HK-2 (cell line): ENCODE measurements around the gene LEMD3.

ENCODE experiments used
- DNase-seq: peaks from one replicate; pipeline ENCODE4 v3.0.0-alpha.2; 2018; ENCODE audit not compliant: unreplicated experiment

Gene LEMD3

DNA sequence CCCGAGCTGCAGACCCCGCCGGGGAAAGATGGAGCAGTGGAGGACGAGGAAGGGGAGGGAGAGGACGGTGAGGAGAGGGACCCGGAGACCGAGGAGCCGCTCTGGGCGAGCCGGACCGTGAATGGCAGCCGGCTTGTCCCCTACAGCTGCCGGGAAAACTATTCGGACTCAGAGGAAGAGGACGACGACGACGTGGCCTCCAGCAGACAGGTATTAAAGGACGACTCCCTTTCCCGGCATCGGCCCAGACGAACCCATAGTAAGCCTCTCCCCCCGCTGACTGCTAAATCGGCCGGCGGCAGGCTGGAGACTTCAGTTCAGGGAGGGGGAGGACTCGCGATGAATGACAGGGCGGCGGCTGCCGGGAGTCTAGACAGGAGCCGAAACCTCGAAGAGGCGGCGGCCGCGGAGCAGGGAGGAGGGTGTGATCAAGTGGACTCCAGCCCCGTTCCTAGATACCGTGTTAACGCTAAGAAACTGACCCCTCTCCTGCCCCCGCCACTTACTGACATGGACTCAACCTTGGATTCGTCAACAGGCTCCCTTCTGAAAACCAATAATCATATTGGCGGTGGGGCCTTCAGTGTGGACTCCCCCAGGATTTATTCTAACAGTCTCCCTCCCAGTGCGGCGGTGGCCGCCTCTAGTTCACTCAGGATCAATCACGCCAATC, 962 bp downstream of the LEMD3 start:
- peak; percentile 68 for DNase-seq

DNA sequence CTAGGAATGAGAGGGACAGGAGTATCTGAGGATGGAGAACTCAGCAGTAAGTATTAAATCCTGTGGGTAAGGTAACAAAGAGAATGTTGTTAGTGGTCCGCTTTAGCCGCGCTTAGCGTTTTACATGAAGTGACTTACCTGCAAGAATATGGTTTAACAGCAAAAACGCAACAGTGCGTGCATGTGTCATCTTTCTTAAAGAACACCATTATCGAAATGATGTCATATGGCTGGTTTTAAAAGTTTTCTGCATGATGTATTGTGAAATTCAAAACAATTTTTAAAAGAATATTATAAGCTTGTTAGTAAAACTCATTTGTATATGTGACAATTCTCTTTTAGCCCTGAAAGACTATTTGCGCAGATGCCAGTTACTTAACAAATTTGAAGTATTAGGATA, 1.7 kb downstream of the LEMD3 start:
- no peak for DNase-seq

DNA sequence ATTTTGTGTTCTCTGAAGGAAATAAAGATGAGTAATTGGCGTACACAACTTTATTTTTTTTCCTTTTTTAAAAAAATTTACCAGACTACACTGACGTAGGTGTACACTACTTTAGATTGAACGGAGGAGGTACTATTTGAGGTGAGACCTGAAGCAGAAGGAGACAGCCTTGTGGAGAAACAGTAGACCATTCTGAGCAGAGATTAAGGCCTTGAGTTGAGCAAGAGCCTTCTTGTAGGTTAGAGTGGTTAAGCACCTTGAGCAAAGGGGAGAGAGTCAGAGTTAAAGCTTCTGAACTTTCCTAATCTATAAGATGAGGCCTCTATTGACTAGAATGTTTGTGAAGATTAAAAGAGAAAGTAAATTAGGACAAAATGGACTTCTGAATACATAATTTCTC, 2.5 kb downstream of the LEMD3 start:
- DNase-seq: no peak

DNA sequence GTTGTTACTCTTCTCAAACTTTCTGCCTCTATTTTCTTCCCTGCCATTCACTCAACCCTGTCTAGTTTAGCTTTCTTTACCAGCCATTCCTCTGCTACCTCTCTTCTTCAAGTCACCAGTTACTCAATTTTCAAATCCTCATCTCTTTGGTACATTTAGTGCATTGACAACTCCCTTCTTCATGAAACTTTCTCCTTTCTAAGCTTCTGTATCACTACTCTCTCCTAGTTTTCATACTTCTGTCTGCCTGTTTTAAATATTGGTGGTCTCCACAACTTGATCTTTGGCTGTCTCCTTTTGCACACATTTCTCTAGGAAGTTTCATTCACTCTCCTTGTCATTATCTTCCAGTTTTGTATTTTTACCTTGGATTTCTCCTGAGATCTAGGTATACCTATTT, 6.0 kb downstream of the LEMD3 start:
- DNase-seq: no peak

DNA sequence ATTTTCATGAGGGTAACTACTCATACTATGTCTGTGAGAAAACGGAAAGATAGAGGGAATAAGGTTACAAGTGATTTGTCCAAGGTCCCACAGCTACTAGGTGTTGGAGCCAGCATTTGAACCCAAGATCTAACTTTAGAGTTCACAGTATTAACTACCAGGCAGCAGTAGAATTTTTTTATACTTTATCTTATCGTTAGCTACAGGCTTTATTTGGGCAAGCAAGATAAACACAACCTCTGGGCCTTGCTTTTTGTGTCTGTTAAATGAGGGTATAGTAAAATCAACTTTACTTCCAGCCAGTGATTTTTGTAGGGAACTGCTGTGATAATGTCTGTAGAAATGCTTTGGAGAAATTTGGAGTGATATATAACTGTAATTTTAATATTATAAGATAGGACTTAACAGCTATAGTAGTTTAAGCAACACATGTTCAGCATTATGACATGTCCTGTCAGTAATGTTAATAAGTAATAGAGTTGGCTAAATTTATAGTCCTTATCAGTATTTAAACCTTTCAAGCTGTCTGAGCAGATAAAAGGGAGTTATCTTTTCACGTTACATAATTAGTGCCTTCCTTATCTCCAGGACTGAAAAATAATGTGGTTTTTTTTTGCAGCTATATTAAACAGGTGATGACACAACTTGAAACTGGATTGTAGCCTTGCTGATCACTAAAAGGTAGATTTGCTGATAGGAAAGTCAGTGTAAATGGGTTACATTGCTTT, 12.8 kb downstream of the LEMD3 start:
- DNase-seq: no peak

DNA sequence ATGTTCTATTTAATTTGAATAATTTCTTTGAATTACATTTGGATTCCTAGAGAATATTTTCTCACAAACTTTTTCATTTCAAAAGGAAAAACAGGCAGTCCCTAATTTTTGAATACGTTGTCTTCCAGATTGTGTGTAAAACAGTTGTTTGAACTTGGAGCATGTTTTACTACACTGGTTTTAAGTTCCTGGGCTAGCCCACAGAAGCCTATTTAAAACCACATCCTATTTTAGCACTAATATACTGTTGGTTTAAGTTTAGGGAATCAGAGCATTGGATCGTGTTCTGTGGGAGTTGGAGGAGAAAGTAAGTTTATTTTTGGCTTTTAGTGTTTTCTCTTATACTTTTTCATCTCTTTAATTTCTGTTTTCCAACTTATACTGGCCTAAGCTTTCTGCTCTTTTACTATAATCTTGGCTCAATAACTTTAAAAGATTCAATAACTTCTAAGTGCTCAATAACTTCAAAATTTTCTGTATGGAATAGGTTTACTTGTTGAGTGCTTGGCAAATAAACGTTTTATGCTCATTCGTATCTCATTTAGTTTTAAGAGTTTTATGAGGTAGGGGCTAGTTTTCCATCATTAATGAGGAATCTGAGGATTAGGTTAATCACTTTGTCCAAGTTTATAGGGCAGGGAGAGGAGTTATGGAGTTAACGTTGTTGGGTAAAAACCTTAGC, 14.9 kb downstream of the LEMD3 start:
- no peak for DNase-seq

DNA sequence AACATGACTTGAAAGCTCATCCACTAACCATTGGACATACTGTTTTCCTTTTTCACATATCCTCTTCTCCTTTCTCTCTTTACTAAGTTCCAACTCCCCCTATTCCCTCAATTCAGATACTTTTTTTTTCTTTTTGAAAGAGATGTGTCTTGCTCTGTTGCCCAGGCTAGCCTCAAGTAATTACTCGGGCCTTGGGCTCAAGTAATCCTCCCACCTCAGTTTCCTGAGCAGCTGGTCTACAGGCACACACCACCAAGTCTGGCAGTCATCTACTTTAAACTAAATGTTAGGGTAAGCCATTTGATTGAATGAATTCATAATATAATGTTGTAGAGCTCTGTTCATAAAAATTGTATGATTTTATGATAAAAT, 15.5 kb downstream of the LEMD3 start:
- DNase-seq: no peak

DNA sequence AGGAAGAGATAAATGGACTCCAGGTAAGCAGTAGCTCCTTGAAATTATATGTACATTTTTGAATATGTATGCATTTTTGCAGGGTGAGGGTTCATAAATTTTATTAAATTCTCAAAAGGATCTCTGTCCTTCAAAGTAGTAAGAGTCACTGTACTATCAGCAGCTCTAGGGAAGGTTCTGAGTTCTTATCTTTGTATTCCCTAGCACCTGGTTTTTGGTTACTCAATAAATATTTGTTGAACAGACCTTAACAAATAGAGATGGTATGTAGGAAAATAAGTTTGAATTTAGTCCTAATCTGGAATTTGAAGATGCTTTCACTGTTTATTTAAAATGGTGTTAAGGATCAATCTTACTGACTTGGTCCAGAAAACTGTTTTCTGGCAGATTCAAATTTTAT, 18.3 kb downstream of the LEMD3 start:
- DNase-seq: no peak

DNA sequence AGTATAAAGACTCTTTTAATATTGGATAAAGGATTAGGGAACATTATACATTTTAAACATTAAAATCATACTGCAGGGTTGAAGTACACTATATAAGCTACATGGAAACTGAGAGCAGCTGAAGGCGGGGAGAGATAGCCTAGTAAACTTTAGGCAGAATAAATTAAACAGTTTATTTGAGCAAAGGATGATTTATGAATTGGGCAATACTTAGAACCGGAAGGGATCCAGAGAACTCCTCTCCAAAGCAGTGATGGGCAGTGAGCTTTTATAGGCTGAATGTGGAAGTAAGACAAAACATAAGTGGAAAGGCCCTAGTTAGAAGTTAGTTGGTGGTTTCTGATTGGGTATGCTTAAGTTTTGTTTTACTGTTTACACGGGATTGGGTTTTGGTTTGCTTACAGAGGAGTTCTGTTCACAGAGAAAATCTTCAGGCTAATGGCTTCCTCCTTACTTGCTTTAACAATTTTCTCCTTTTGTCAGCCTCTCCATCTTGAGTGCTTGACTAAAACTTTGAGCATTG, 18.9 kb downstream of the LEMD3 start:
- DNase-seq: no peak

DNA sequence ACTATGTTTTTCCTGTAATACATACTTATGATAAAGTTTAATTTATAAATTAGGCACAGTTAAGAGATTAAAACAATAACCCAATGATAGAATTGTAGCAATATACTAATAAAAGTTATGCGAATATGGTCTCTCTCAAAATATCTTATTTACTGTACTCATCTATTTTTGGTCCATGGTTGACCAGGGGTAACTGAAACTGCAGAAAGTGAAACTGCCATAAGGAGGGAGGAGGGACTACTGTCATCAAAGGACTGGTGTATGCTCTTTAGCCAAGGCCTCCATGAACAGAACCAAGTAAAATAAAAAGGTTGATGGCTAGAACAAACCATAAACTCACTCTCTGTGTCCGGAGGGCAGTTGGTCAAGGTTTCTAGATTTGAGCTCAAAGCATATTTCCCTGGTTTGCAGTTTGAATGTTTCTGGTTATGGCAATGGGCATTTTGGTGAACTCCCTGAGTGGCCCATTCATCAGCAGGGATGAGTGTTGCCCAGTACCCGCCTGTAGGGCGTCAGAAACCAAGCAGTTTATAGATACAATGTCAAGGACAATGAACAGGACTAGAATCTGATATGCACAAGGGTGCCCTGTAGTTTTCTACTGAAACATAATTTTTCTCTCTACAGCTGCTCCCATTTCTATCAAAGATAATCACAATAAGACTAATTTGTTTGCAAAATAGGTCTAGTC, 19.8 kb downstream of the LEMD3 start:
- DNase-seq: no peak

DNA sequence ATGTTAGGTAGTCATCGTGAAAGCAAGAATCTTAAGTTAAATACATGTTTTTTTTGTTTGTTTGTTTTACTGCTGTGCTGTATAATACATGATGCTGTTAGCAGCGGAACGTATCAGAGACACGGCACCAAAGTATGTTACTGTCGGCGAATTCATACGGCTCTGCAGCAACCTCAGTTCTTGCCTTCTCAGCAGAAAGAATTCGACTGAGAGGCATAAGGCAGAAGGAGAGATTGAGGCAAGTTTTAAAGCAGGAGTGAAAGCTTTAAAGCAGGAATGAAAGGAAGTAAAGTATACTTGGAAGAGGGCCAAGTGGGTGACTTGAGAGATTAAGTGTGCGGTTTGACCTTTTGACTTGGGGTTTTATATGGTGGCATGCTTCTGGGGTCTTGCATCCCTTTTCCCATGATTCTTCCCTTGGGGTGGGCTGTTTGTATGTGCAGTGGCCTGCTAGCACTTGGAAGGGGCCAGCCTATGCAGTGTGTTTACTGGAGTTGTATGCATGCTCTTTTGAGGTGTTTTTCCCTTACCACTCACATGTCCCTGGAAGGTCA, 23.7 kb downstream of the LEMD3 start:
- DNase-seq: no peak

DNA sequence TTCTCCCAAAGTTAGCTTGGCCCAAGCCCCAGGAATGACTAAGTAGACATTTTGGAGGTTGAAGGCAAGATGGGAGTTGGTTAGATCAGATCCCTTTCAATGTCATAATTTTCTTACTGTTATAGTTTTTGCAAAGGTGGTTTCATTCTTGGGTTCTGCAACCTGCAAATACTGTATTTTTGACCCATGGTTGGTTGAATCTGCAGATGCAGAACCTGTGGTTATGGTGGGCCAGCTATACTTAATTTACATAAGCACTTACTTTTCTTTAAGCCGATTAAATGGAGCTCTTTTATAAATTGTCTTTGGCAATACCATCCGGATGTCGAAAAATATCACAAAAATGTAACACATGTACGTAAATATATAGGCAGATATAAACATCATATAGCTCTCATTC, 25.6 kb downstream of the LEMD3 start:
- DNase-seq: no peak

DNA sequence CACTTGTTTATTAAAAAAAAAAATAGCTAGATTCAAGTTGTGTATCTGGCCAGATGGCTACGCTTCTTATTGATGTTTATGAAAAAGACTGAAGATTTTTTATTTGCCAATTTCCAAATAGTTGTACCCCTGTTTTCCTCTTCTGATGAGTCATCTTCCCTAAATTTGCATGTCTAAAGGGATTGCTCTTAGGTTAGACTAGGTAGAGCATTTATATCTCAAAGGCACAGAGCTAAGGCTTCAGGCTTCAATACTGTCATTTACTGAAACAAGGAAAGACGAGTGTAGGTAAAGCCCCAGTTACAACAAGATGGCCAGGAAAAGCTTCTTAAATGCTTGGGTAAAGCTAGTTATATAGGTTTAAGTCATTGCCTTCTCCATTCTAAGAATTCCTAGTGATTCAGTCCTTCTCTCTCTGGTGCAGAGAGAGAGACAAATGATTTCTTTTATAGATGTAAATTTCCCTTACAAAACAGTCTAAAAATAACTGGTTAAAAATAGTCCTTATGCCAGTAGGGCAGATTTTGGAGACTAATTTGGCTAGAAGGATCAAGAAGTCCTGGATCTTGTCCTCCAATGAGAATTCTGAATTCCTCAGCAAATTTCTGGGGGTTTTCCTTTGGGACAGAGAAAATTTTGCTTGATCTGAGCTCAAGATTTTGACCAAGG, 26.1 kb downstream of the LEMD3 start:
- DNase-seq: no peak

DNA sequence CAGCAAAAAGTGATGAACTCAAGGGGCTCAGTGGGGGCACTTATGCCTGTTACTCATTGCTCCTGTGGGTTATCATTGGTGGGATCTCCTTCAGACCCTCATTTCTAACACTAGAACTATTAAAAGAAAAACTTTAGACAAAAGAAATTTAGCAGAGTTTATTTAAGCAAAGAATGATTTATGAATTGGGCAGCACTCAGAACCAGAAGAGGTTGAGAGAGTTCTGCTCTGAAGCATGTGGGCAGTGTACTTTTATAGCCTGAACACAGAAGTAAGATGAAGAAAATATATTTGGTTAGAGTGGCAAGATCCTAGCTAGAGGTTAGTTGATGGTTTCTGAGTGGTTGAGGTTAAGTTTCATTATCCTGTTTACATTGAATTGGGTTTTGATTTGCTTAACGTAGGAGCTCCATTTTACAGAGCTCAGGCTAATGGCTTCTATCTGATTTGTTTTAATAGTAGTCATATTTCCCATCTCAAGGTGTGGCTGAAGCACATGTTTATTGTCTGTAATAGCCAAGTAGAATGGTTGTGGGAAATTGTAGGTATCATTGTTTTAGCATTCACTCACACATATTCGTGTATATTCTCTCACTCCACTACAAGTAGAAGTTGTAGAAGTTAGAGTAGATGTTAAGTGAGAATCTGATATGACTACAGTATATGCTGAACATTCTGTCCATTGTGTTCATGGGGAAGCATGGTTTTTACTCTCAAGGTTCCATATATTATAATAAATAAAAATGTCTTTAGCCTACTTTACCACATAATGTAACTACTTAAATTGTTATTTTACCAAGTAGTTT, 27.6 kb downstream of the LEMD3 start:
- DNase-seq: no peak

DNA sequence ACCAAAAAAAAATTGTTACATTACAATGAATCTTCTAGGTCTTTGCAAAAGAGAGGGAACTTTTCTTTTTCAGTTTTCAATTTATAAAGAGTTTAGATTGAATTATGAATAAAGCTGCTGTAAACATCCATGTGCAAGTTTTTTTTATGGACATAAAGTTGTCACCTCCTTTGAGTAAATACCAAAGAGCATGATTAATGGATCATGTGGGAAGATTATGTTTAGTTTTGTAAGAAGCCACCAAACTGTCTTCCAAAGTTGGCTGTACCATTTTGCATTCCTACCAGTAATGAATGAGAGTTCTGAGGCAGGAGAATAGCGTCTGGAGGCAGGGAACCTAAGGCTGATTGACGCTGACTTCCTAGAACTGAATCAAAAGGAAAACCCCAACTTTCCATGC, 30.2 kb downstream of the LEMD3 start:
- DNase-seq: no peak

DNA sequence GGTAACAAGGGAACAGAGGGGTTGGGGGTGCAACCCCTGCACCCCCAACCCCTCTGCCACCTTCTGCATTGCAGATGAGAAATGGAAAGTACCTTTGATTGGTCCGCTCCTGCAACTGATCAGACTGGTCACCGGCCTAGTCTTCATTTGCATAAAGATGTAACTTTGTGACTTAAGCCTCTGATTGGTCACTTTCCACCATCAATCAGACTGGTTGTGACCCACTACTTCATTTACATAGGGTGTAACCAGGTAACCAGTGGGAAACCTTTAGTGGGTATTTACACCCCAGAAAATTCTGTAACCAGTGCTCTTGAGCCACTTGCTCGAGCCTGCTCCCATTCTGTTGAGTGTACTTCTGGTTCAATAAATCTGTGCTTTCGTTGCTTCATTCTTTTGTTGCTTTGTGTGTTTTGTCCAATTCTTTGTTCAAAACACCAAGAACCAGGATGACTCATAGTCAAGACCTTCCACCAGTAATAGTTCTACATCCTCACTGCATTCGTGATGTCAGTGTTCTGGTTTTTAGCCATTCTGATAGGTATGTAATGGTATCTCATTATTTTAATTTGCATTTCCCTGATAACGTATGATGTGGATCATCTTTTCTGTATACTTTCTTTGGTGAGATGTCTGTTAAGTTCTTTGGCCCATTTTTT, 30.8 kb downstream of the LEMD3 start:
- DNase-seq: no peak

DNA sequence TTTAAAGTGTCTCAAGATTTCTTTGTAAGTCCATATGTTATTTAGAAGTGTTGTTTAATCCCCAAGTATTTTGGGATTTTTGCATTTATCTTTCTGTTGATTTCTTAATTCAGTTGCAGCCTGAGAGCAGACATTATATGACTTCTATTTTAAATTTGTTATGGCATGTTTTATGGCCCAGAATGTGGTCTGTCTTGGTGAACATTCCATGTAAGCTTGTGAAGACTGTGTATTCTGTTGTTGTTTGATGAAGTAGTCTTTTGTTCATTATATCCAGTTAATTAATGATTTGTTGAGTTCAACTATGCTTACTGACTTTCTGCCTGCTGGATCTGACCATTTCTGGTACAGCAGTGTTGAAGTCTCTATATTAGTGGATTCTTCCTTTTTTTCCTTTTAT, 34.0 kb downstream of the LEMD3 start:
- DNase-seq: no peak

DNA sequence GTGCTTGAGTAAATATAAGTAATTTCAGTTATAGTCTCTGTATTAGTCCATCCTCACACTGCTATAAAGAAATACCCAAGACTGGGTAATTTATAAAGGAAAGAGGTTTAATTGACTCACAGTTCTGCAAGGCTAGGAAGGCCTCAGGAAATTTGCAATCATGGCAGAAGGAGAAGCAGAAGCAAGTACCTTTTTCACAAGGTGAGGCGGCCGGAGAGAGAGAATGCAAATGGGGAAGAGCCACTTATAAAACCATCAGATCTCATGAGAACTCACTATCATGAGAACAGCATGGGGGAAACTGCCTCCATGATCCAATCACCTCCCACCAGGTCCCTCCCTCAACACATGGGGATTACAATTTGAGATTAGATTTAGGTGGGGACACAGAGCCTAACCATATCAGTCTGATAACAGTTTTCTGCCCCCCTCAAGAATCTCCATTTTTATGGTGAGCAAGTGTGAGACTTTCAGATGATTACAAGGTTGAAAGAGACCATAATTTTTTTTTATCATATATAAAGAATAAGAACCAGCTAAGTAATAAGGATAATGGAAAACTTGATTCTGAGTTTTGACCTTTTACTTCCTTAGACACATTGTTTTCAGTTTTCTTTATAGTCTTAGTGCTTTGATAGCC, 35.6 kb downstream of the LEMD3 start:
- DNase-seq: no peak

DNA sequence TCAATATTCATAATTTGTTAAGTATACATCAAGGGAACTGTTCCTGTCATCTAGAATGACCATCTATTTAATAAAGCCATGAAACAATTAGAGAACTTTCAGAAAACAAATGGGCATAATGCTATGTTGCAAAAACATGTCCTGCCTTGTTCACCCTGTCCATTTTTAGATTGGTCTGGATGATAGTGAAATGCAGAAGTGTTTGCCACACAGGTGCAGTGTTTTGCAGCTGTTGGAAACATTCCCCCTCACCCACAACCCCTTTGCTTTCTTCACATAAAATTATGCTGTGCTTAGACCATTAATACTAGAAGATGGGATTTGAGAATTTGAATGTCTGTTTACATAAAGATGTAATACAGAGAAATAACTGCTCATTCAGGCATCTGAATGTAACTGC, 36.5 kb downstream of the LEMD3 start:
- no peak for DNase-seq

DNA sequence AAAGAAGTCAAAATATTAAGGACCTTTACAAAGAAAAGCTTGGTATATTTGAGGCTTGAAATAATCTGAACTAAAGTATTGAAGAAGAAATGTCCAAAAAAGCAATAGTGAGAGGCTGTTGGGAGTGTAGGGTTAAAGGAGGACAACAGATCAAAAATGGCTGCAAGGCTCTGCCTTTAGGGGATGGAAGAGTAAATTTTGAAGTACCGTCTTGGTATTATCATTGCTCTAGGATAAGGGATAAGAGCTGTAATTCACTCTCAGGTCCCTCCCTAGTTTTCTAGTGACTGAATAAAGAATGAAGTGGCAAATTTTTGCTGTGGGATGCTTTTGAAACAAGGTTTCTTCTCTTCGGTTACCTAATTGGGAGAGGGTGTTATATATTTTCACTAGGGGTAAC, 38.7 kb downstream of the LEMD3 start:
- no peak for DNase-seq
